SKM-1 treated with dmso at 0.1 percent for 144 hours (cell line): ENCODE results near the gene RASSF10.
A peak's percentile ranks its signal among the peaks of the same experiment; 100 is the strongest.
"Not testable (repeated sequence)": the region's sequence is repeated elsewhere in the genome, so short reads cannot be mapped to it uniquely, and the experiment has no call there.

Source experiments
- DNase-seq: peaks from one replicate; lab custom pipeline; 2025; ENCODE audit not compliant: unreplicated experiment; lab: John Stamatoyannopoulos, UW

RASSF10 gene

GRCh38 chr11:13019313-13019712, 10.2 kb downstream of the RASSF10 start:
- DNase-seq, result no peak

- no peak for DNase-seq
These were observed 14.3 kb downstream of the RASSF10 start for GRCh38 chr11:13023423-13023822.

- DNase-seq, result no peak
These were observed 17.6 kb downstream of the RASSF10 start for GRCh38 chr11:13026722-13027121.

- DNase-seq, result no peak
These were observed 19.2 kb downstream of the RASSF10 start for GRCh38 chr11:13028322-13028721.

- no peak for DNase-seq
These were observed 20.8 kb downstream of the RASSF10 start for GRCh38 chr11:13029872-13030271.

- no peak for DNase-seq
These were observed 21.7 kb downstream of the RASSF10 start for GRCh38 chr11:13030857-13031256.

- no peak for DNase-seq
These were observed 22.2 kb downstream of the RASSF10 start for GRCh38 chr11:13031349-13031748.

GRCh38 chr11:13033760-13034533, 24.8 kb downstream of the RASSF10 start:
- DNase-seq, result no peak

- DNase-seq, result no peak
These were observed 26.6 kb downstream of the RASSF10 start for GRCh38 chr11:13035711-13036110.

GRCh38 chr11:13036235-13036634, 27.1 kb downstream of the RASSF10 start:
- DNase-seq, result no peak

GRCh38 chr11:13038366-13038765, 29.2 kb downstream of the RASSF10 start:
- no peak for DNase-seq

GRCh38 chr11:13039126-13039525, 30.0 kb downstream of the RASSF10 start:
- DNase-seq, result no peak

GRCh38 chr11:13040969-13041561, 31.9 kb downstream of the RASSF10 start:
- no peak for DNase-seq

- no peak for DNase-seq
These were observed 33.8 kb downstream of the RASSF10 start for GRCh38 chr11:13042873-13043342.

GRCh38 chr11:13043912-13044628, 35.0 kb downstream of the RASSF10 start:
- no peak for DNase-seq

GRCh38 chr11:13045089-13045488, 36.0 kb downstream of the RASSF10 start:
- not testable (repeated sequence) for DNase-seq

- no peak for DNase-seq
These were observed 36.6 kb downstream of the RASSF10 start for GRCh38 chr11:13045734-13046133.

GRCh38 chr11:13046637-13047570, 37.8 kb downstream of the RASSF10 start:
- peak; percentile 1 for DNase-seq

- DNase-seq, result no peak
These were observed 38.8 kb downstream of the RASSF10 start for GRCh38 chr11:13047884-13048283.

GRCh38 chr11:13051257-13051656, 42.1 kb downstream of the RASSF10 start:
- no peak for DNase-seq

GRCh38 chr11:13052130-13052571, 43.0 kb downstream of the RASSF10 start:
- DNase-seq, result no peak
